Hepatocyte (in vitro differentiated cells): ENCODE measurements around the gene MDGA2. TPM values are rescaled to one million over a fixed set of nuclear protein-coding genes. Genes with fewer than 3 reads are reported as not detected.

Source experiments
- DNase-seq: peaks from one replicate; pipeline ENCODE4 v3.0.0-alpha.2; 2016; ENCODE audit warnings: low spot score
- H2AFZ ChIP-seq: fragments of 200-600 bp; sonication (generic); 2 replicates; pipeline ENCODE4 v1.6.0; 2016; ENCODE audit warnings: antibody characterized with exemption, mild to moderate bottlenecking
- H3K27ac ChIP-seq: fragments of 200-600 bp; sonication (generic); 2 replicates; pipeline ENCODE4 v1.5.1; 2016; ENCODE audit warnings: mild to moderate bottlenecking
- H3K27me3 ChIP-seq: fragments of 200-600 bp; sonication (generic); 2 replicates; pipeline ENCODE4 v1.6.1; 2016
- H3K36me3 ChIP-seq: fragments of 200-600 bp; sonication (generic); replicated peaks from 2 replicates; pipeline ENCODE4 v1.5.1; 2016; ENCODE audit warnings: low read depth; ENCODE audit not compliant: insufficient read depth
- H3K4me1 ChIP-seq: fragments of 200-600 bp; sonication (generic); 2 replicates; pipeline ENCODE4 v1.5.1; 2016; ENCODE audit warnings: mild to moderate bottlenecking, moderate library complexity; ENCODE audit not compliant: insufficient read depth
- H3K4me2 ChIP-seq: fragments of 200-600 bp; sonication (generic); 2 replicates; pipeline ENCODE4 v1.6.0; 2016
- H3K4me3 ChIP-seq: fragments of 200-600 bp; sonication (generic); 2 replicates; pipeline ENCODE4 v1.5.1; 2016; ENCODE audit warnings: mild to moderate bottlenecking
- H3K79me2 ChIP-seq: fragments of 200-600 bp; sonication (generic); 2 replicates; pipeline ENCODE4 v1.6.0; 2017; ENCODE audit warnings: mild to moderate bottlenecking
- H3K9me2 ChIP-seq: fragments of 200-600 bp; sonication (generic); replicated peaks from 2 replicates; pipeline ENCODE4 v1.6.0; 2017; ENCODE audit warnings: mild to moderate bottlenecking; ENCODE audit not compliant: insufficient read depth
- H3K9me3 ChIP-seq: fragments of 200-600 bp; sonication (generic); 2 replicates; pipeline ENCODE4 v1.5.1; 2016; ENCODE audit warnings: low read depth, mild to moderate bottlenecking
- H4K20me1 ChIP-seq: fragments of 200-600 bp; sonication (generic); 2 replicates; pipeline ENCODE4 v1.6.0; 2016; ENCODE audit warnings: mild to moderate bottlenecking; ENCODE audit not compliant: insufficient read depth, poor library complexity, severe bottlenecking
- EZH2 ChIP-seq: fragments of 200-600 bp; sonication (generic); IDR thresholded peaks from 2 replicates; pipeline ENCODE4 v1.6.1; 2016; ENCODE audit warnings: antibody characterized with exemption, mild to moderate bottlenecking, borderline replicate concordance
- EZH2phosphoT487 ChIP-seq: fragments of 200-600 bp; sonication (generic); IDR thresholded peaks from one replicate; pipeline ENCODE4 v1.6.1; 2018; ENCODE audit warnings: antibody characterized with exemption, mild to moderate bottlenecking, low read depth, moderate library complexity; ENCODE audit not compliant: unreplicated experiment, severe bottlenecking
- WGBS: methylation state at CpG from one replicate; pipeline ENCODE4 v1.1.6; 2016; ENCODE audit warnings: low lambda C conversion rate; ENCODE audit errors: missing lambda C conversion rate; 5-methylcytosine and 5-hydroxymethylcytosine counted together
- polyA plus RNA-seq: library from polyadenylated mRNA; unstranded; fragments of >200 nt; fragmentation: Nextera tagmentation; extraction: Ambion mirVana; gene quantifications from 2 replicates; pipeline ENCODE4 v1.2.1, GENCODE V29; 2016
- total RNA-seq: library from RNA; depleted of rRNA; stranded (reverse); fragments of >200 nt; gene quantifications from 2 replicates; pipeline ENCODE4 v1.2.3, GENCODE V29; 2014
- TF ChIP-seq, protein P1 (sequence below): fragments of 200-600 bp; sonication (generic); IDR thresholded peaks from 2 replicates; pipeline ENCODE4 v1.5.1; 2016; ENCODE audit warnings: antibody characterized with exemption, mild to moderate bottlenecking; ENCODE audit not compliant: poor library complexity

Gene MDGA2
- total and polyA plus RNA-seq, 2 experiments from 2014 or later: 0.51 to 0.70 TPM

DNA sequence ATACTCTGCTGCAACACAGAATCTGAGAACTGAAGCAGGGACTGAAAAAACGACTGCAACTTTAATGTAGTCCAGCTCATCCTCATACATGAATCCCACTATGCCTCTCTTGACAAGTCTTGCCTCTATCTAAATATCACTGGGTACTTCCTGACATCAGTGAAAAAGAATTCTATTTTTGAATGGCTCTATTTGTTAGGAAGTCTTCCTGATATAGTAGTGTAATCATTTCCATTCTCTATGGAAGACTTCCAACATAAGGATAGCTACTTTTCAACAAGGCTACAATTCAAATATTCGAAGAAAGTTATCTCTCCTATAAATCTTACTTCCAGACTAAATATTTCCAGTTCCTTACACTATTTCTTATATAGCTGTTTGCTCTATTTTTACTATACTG, 167.5 kb downstream of the MDGA2 start:
- Histone ChIP-seq H4K20me1 (no peaks in the 10 kb centered on the region), H3K4me2 (no peak overlapping the region), H3K9me3 (no peaks in the 10 kb centered on the region), H3K27ac (no peak overlapping the region), H3K4me1 (no peaks in the 10 kb centered on the region), H3K79me2 (no peaks in the 10 kb centered on the region), H3K4me3 (no peak overlapping the region), H3K27me3 (no peaks in the 10 kb centered on the region), H3K9me2 (no peaks in the 10 kb centered on the region), H3K36me3 (no peaks in the 10 kb centered on the region), H2AFZ (no peak overlapping the region)
- no peak for DNase-seq
- 79% methylated on average over 2 of the region's 2 CpGs for WGBS
- TF ChIP-seq EZH2phosphoT487: no peak
- TF ChIP-seq EZH2: no peak
- TF ChIP-seq, protein P1, sequence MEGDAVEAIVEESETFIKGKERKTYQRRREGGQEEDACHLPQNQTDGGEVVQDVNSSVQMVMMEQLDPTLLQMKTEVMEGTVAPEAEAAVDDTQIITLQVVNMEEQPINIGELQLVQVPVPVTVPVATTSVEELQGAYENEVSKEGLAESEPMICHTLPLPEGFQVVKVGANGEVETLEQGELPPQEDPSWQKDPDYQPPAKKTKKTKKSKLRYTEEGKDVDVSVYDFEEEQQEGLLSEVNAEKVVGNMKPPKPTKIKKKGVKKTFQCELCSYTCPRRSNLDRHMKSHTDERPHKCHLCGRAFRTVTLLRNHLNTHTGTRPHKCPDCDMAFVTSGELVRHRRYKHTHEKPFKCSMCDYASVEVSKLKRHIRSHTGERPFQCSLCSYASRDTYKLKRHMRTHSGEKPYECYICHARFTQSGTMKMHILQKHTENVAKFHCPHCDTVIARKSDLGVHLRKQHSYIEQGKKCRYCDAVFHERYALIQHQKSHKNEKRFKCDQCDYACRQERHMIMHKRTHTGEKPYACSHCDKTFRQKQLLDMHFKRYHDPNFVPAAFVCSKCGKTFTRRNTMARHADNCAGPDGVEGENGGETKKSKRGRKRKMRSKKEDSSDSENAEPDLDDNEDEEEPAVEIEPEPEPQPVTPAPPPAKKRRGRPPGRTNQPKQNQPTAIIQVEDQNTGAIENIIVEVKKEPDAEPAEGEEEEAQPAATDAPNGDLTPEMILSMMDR: no peak

DNA sequence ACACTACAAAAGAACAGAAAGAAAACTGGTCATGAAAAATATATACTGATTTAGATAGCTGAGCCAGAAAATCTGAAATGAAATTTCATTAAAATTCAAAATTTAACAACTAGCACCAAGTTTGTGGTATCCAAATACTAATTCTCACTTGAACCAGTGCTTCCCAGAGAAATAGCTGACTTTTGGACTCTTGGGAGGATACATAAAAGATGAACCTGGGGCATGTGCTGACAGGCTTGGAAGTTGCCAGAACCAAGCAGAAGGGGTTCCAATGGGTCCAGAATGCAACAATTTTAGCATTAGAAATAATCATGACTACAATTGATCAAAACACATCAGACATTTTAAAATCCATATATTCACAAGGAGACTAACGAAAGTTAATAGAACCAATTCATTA, 175.0 kb downstream of the MDGA2 start:
- Histone ChIP-seq H3K27ac (no peak overlapping the region), H3K36me3 (no peaks in the 10 kb centered on the region), H3K4me1 (no peaks in the 10 kb centered on the region), H3K27me3 (no peaks in the 10 kb centered on the region), H3K4me3 (no peak overlapping the region), H3K9me3 (no peaks in the 10 kb centered on the region), H4K20me1 (no peaks in the 10 kb centered on the region), H3K9me2 (no peaks in the 10 kb centered on the region), H2AFZ (no peak overlapping the region), H3K79me2 (no peaks in the 10 kb centered on the region), H3K4me2 (no peak overlapping the region)
- TF ChIP-seq EZH2phosphoT487 (no peak), EZH2 (no peak)
- TF ChIP-seq, protein P1: no peak
- WGBS: 100% methylated on average over 1 of the region's 1 CpG
- no peak for DNase-seq

DNA sequence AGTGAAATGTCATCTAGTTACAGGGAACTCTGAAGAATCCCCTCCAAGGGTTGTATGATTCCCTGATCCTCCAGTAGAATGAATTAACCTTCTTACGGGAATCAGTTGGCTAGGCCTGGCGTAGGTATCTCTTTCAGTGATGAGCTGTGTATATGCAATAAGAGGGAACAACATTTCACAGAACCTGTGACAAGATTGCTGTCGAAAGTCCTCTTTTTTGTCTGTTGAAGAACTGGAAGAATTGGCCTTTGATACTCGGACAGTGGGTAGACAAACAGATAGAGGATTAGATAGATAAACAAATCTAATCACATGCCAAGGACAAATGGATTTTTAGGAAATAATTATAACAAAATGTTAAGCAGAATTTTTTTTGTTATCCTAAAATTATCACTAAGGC, 184.6 kb downstream of the MDGA2 start:
- no peaks in the 10 kb centered on the region for H3K36me3 ChIP-seq
- no peaks in the 10 kb centered on the region for H3K9me3 ChIP-seq
- H4K20me1 ChIP-seq: no peaks in the 10 kb centered on the region
- H3K27me3 ChIP-seq: no peaks in the 10 kb centered on the region
- H3K79me2 ChIP-seq: no peaks in the 10 kb centered on the region
- no peak overlapping the region for H3K27ac ChIP-seq
- H2AFZ ChIP-seq: no peak overlapping the region
- TF ChIP-seq EZH2phosphoT487: no peak
- TF ChIP-seq, protein P1: no peak
- TF ChIP-seq EZH2: no peak
- no peak overlapping the region for H3K4me2 ChIP-seq
- H3K4me3 ChIP-seq: no peak overlapping the region
- WGBS: 74% methylated on average over 4 of the region's 4 CpGs
- H3K4me1 ChIP-seq: no peaks in the 10 kb centered on the region
- no peak for DNase-seq
- no peaks in the 10 kb centered on the region for H3K9me2 ChIP-seq

DNA sequence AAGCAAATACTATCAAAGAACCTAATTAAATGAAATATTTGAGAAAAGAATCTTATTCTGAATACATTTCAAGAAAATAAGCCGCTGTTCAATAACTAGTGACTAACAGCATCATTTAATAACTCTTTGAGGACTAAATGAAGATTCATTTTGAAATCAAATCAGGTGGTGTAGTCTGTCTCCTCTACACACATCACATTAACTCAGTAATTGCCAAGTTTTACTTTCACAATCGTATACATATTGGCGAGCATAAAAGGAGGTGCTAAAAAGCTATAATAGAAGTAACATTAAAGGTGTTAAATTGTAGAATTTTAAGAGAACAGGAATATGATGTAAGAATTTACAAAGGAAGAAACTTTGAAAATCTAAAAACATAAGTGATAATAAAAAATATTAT, 185.1 kb downstream of the MDGA2 start:
- Histone ChIP-seq H3K4me3 (no peak overlapping the region), H3K27ac (no peak overlapping the region), H3K4me2 (no peak overlapping the region), H3K9me2 (no peaks in the 10 kb centered on the region), H3K79me2 (no peaks in the 10 kb centered on the region), H3K36me3 (no peaks in the 10 kb centered on the region), H2AFZ (no peak overlapping the region), H4K20me1 (no peaks in the 10 kb centered on the region), H3K9me3 (no peaks in the 10 kb centered on the region), H3K4me1 (no peaks in the 10 kb centered on the region), H3K27me3 (no peaks in the 10 kb centered on the region)
- TF ChIP-seq EZH2phosphoT487 (no peak), EZH2 (no peak)
- TF ChIP-seq, protein P1: no peak
- DNase-seq: no peak
- 88% methylated on average over 3 of the region's 3 CpGs for WGBS
